ENCODE data around the gene GPR176. TPM values are rescaled to one million over a fixed set of nuclear protein-coding genes. Genes with fewer than 3 reads are reported as not detected.

Gene GPR176
- total RNA-seq, 1 experiment from 2014 or later = 9.8 TPM

DNA sequence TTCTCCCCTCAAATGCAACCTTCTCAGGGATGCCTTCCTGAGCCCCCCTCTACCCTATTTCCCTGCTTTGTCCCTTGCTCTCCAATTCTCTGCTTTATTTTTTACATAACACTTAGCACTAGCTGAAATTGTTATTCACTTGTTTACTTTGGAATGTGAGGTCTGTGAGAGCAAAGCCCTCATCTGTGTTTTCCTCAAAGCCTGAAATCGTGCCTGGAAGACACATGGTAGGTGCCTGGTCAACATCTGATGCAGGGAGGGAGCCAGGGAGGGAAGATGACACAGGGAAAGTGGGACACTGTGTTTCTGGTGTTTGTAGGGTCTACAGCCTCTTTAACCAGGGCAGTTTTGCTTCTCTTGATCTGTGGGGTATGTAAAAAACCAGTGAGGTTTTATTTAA lies 37.4 kb upstream of the GPR176 start:
- ChIA-PET CTCF (no interaction called here), POLR2A (no interaction called here)
- Mint-ChIP-seq H3K36me3 (ENCODE audit: insufficient read depth, unreplicated experiment) (peaks cover 42% of the 10 kb centered on the region), H3K4me1 (ENCODE audit: low read depth, unreplicated experiment) (peaks cover 10% of the 10 kb centered on the region), H3K4me3 (ENCODE audit: unreplicated experiment) (no peak overlapping the region), H3K27me3 (ENCODE audit: insufficient read depth, unreplicated experiment) (no peaks in the 10 kb centered on the region), H3K27ac (ENCODE audit: unreplicated experiment) (no peak overlapping the region), H3K9me3 (ENCODE audit: unreplicated experiment) (no peaks in the 10 kb centered on the region)
- DNase-seq = no peak
- Histone ChIP-seq H3K9me3 (no peaks in the 10 kb centered on the region), H3K4me1 (peaks cover 6% of the 10 kb centered on the region; the same call in 1 of the 2 replicates), H3K36me3 (ENCODE audit: control insufficient read depth, insufficient read depth, low read length) (no peaks in the 10 kb centered on the region), H3K4me3 (ENCODE audit: low read depth, low read length) (no peak overlapping the region), H3K27me3 (replicated peaks; ENCODE audit: control insufficient read depth, insufficient read depth, low read length) (no peaks in the 10 kb centered on the region)
- TF ChIP-seq, protein P1, sequence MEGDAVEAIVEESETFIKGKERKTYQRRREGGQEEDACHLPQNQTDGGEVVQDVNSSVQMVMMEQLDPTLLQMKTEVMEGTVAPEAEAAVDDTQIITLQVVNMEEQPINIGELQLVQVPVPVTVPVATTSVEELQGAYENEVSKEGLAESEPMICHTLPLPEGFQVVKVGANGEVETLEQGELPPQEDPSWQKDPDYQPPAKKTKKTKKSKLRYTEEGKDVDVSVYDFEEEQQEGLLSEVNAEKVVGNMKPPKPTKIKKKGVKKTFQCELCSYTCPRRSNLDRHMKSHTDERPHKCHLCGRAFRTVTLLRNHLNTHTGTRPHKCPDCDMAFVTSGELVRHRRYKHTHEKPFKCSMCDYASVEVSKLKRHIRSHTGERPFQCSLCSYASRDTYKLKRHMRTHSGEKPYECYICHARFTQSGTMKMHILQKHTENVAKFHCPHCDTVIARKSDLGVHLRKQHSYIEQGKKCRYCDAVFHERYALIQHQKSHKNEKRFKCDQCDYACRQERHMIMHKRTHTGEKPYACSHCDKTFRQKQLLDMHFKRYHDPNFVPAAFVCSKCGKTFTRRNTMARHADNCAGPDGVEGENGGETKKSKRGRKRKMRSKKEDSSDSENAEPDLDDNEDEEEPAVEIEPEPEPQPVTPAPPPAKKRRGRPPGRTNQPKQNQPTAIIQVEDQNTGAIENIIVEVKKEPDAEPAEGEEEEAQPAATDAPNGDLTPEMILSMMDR (IDR thresholded peaks at IDR 0.05; ENCODE audit: insufficient read depth in 1 of 2, low read depth in 1 of 2, low read length in 1 of 2, severe bottlenecking in 1 of 2, unreplicated experiment in 1 of 2) = no peak
- intact Hi-C loops (cut with micrococcal nuclease; ENCODE audit: unreplicated experiment) = no loop called here
- no TSS peak for BruUV-seq (replicated peaks)

DNA sequence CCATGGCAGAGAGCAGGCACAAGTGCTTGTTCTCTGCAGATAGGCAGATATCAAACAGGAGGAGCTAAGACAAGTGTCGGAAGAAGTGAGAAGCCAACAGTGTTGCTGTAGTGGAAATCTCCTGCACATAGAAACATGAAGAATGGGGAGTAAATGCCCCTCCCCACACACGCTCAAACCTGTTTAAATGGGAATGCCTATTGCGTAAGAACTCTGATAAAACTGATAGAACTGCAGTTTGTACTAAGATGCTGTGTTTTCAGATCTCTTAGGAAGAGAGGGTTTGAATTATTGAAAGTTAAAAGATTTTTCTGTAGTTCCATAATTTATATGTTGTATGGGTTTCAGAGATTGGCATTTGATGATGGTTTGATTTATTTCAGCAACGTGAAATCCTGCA lies 33.5 kb upstream of the GPR176 start:
- CTCF ChIA-PET = no interaction called here

DNA sequence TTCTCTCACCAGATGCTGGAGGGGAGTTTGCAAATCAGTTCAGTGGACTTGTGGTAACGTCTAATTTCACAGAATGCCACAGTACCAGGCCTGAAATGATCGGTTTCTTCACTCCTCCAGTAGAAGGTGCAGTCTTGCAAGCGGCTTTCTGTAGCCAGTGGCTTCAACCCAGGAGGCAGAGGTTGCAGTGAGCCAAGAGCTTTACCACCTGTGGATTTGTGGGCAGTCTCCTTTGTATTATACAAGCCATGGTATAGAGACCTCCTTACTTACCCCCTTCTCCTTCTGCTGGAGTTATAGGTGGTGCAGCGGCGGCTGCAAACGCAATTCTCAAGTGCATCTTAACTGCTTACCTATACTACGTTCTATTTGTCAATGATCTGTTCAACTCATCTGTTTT lies 31.5 kb upstream of the GPR176 start:
- ChIA-PET POLR2A (no interaction called here), CTCF (no interaction called here)
- H3K4me3 Mint-ChIP-seq (ENCODE audit: unreplicated experiment) = no peak overlapping the region
- Histone ChIP-seq H3K27me3 (replicated peaks; ENCODE audit: control insufficient read depth, insufficient read depth, low read length) (no peaks in the 10 kb centered on the region), H3K4me3 (ENCODE audit: low read depth, low read length) (no peak overlapping the region), H3K4me1 (peaks cover 6% of the 10 kb centered on the region; the same call in 1 of the 2 replicates), H3K9me3 (no peaks in the 10 kb centered on the region), H3K36me3 (ENCODE audit: control insufficient read depth, insufficient read depth, low read length) (peaks cover 1% of the 10 kb centered on the region; the same call in 1 of the 2 replicates)
- H3K9me3 Mint-ChIP-seq (ENCODE audit: unreplicated experiment) = no peaks in the 10 kb centered on the region
- no peak overlapping the region for H3K27ac Mint-ChIP-seq (ENCODE audit: unreplicated experiment)
- peaks cover 59% of the 10 kb centered on the region for H3K36me3 Mint-ChIP-seq (ENCODE audit: insufficient read depth, unreplicated experiment)
- TF ChIP-seq, protein P1 (IDR thresholded peaks at IDR 0.05; ENCODE audit: insufficient read depth in 1 of 2, low read depth in 1 of 2, low read length in 1 of 2, severe bottlenecking in 1 of 2, unreplicated experiment in 1 of 2) = no peak
- no peaks in the 10 kb centered on the region for H3K27me3 Mint-ChIP-seq (ENCODE audit: insufficient read depth, unreplicated experiment)
- BruUV-seq (replicated peaks) = no TSS peak
- H3K4me1 Mint-ChIP-seq (ENCODE audit: low read depth, unreplicated experiment) = peaks cover 10% of the 10 kb centered on the region
- no peak for DNase-seq
- intact Hi-C loops (cut with micrococcal nuclease; ENCODE audit: unreplicated experiment) = no loop called here

More for the DNA sequence above, 33.5 kb upstream of the GPR176 start:
- H3K4me3 ChIP-seq (ENCODE audit: low read depth, low read length) = no peak overlapping the region
- no peaks in the 10 kb centered on the region for H3K27me3 ChIP-seq (replicated peaks; ENCODE audit: control insufficient read depth, insufficient read depth, low read length)
- Mint-ChIP-seq H3K27me3 (ENCODE audit: insufficient read depth, unreplicated experiment) (no peaks in the 10 kb centered on the region), H3K9me3 (ENCODE audit: unreplicated experiment) (no peaks in the 10 kb centered on the region), H3K4me3 (ENCODE audit: unreplicated experiment) (no peak overlapping the region), H3K4me1 (ENCODE audit: low read depth, unreplicated experiment) (peaks cover 10% of the 10 kb centered on the region), H3K27ac (ENCODE audit: unreplicated experiment) (no peak overlapping the region), H3K36me3 (ENCODE audit: insufficient read depth, unreplicated experiment) (peaks cover 65% of the 10 kb centered on the region)
- H3K4me1 ChIP-seq = peaks cover 6% of the 10 kb centered on the region; the same call in 1 of the 2 replicates
- intact Hi-C loops (cut with micrococcal nuclease; ENCODE audit: unreplicated experiment) = no loop called here
- peak in 1 of 2 experiments; percentile 23 for DNase-seq
- POLR2A ChIA-PET = no interaction called here
- H3K36me3 ChIP-seq (ENCODE audit: control insufficient read depth, insufficient read depth, low read length) = no peaks in the 10 kb centered on the region; the same call in 1 of the 2 replicates
- BruUV-seq (replicated peaks) = no TSS peak
- no peaks in the 10 kb centered on the region for H3K9me3 ChIP-seq
- TF ChIP-seq, protein P1 (IDR thresholded peaks at IDR 0.05; ENCODE audit: insufficient read depth in 1 of 2, low read depth in 1 of 2, low read length in 1 of 2, severe bottlenecking in 1 of 2, unreplicated experiment in 1 of 2) = no peak
